Ishikawa (cell line): ENCODE results near the gene RBP7.

Experiments used
- CEBPB ChIP-seq: IDR thresholded peaks from 2 replicates; pipeline ENCODE4 v1.6.1; 2012
- CREB1 ChIP-seq: IDR thresholded peaks from 2 replicates; pipeline ENCODE4 v1.6.1; 2012; ENCODE audit warnings: low read depth
- EGR1 ChIP-seq: IDR thresholded peaks from 2 replicates; pipeline ENCODE4 v1.6.1; 2012
- EP300 ChIP-seq: IDR thresholded peaks from 2 replicates; pipeline ENCODE4 v1.6.1; 2012; ENCODE audit warnings: borderline replicate concordance
- FOXM1 ChIP-seq: IDR thresholded peaks from 2 replicates; pipeline ENCODE4 v1.6.1; 2012; ENCODE audit warnings: low read depth, borderline replicate concordance
- MAX ChIP-seq: IDR thresholded peaks from 2 replicates; pipeline ENCODE4 v1.6.1; 2012
- NFIC ChIP-seq: IDR thresholded peaks from 2 replicates; pipeline ENCODE4 v1.6.1; 2012
- RAD21 ChIP-seq: IDR thresholded peaks from 2 replicates; pipeline ENCODE4 v1.6.1; 2012; ENCODE audit warnings: low read depth
- REST ChIP-seq: IDR thresholded peaks from 2 replicates; pipeline ENCODE4 v1.6.1; 2012; ENCODE audit warnings: low read depth, mild to moderate bottlenecking
- TAF1 ChIP-seq: IDR thresholded peaks from 2 replicates; pipeline ENCODE4 v1.6.1; 2012; ENCODE audit warnings: low read depth, mild to moderate bottlenecking
- TCF12 ChIP-seq: IDR thresholded peaks from 2 replicates; pipeline ENCODE4 v1.6.1; 2012; ENCODE audit warnings: low read depth
- TEAD4 ChIP-seq: IDR thresholded peaks from 2 replicates; pipeline ENCODE4 v1.6.1; 2012
- USF1 ChIP-seq: IDR thresholded peaks from 2 replicates; pipeline ENCODE4 v1.6.1; 2012
- YY1 ChIP-seq: IDR thresholded peaks from 2 replicates; pipeline ENCODE4 v1.6.1; 2012; ENCODE audit warnings: low read depth
- ZBTB7A ChIP-seq: IDR thresholded peaks from 2 replicates; pipeline ENCODE4 v1.6.1; 2012; ENCODE audit warnings: low read depth

RBP7 gene

DNA sequence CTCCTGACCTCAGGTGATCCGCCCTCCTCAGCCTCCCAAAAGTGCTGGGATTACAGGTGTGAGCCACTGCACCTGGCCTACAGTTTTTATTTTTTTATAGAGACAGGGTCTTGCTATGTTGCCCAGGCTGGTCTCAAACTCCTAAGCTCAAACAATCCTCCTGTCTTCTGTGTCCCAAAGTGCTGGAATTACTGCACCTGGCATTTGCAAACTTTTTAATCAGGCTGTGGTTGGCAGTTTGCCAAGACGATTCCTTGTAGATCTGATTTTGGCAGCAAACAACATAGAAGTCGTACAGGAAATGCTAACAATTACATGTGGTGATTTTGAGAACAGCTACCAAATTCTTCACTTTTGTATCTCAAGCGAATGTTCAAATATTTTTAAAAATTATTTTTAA, 10.1 kb downstream of the RBP7 start:
- TF ChIP-seq CEBPB (no peak), RAD21 (no peak), REST (no peak), NFIC (peak; percentile 59)

GRCh38 chr1:10014016-10014415, 17.0 kb downstream of the RBP7 start:
- TF ChIP-seq CEBPB: no peak
- no peak for TF ChIP-seq TAF1
- no peak for TF ChIP-seq MAX
- no peak for TF ChIP-seq YY1
- TF ChIP-seq EGR1: no peak

DNA sequence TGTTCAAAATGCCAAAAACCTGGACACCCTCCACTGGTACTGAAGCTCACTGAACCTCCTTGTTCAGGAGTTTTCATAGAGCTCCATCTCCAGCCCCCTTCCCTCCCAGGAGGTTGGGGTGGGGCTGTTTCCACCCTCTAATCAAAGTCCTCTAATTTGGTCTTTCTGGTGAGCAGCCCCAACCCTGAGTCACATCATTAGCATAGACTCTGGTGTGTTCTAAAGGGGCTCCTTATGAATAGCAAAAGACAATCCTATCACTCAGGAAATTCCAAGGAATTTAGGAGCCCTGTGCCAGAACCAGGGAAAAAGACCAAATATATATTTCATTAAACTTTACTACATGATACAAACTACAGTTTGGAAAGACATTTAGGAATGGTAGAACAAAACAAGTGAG, 22.5 kb downstream of the RBP7 start:
- TF ChIP-seq EGR1 (no peak), MAX (no peak), ZBTB7A (no peak), TAF1 (no peak), YY1 (no peak), NFIC (no peak)

GRCh38 chr1:10020086-10020485, 23.1 kb downstream of the RBP7 start:
- TF ChIP-seq TCF12 (no peak), CEBPB (no peak), REST (no peak), USF1 (no peak), MAX (no peak), TAF1 (no peak), EP300 (no peak), FOXM1 (no peak), TEAD4 (no peak), EGR1 (no peak), ZBTB7A (no peak), NFIC (no peak), YY1 (no peak), RAD21 (no peak), CREB1 (no peak)

DNA sequence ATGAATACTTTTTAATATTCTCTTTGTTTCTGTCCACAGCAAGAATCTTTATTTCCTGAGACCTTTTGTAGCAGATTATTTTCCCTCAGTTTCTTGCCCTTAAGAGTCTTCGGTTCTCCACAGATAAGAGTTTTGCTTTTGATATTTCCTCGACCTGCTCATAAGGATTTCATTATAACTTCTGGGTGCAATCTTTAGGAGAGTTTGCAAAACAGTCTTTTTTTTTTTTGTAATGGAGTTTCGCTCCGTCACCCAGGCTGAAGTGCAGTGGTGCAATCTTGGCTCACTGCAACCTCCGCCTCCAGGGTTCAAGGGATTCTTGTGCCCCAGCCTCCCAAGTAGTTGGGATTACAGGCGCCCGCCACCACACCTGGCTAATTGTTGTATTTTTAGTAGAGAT, 25.6 kb downstream of the RBP7 start:
- no peak for TF ChIP-seq YY1

- TF ChIP-seq TEAD4 (no peak), CREB1 (no peak), FOXM1 (no peak), ZBTB7A (no peak), RAD21 (no peak), USF1 (no peak), CEBPB (no peak), MAX (no peak), NFIC (no peak), EGR1 (no peak), TCF12 (no peak), REST (no peak), EP300 (no peak), TAF1 (no peak), YY1 (no peak)
These were observed 28.3 kb downstream of the RBP7 start for GRCh38 chr1:10025354-10025753.
